ENCODE results near the gene EML3. TPM values are rescaled to one million over a fixed set of nuclear protein-coding genes. Genes with fewer than 3 reads are reported as not detected.

EML3 gene
- total RNA-seq, 1 experiment from 2014 or later = 88.8 TPM

- POLR2A ChIA-PET = interaction anchor here (0.6 to 1.9 kb wide), 4 partner anchors 10 to 430 kb away, joined by 3 to 11 read pairs (median 5); partner anchors contain the start of gene TUT1
- H3K27ac ChIP-seq (ENCODE audit: low read length) = peak within 1 kb of the TSS; percentile 98
- TF ChIP-seq REST (IDR thresholded peaks at IDR 0.05; ENCODE audit: insufficient read depth in 1 of 2, low read depth in 2 of 2, low read length in 1 of 2) = no peak
- TF ChIP-seq POLR2AphosphoS5 (IDR thresholded peaks at IDR 0.05; ENCODE audit: low read depth, low read length) = peak; percentile 89
- no peak for TF ChIP-seq CTCF (IDR thresholded peaks at IDR 0.05)
- peak; percentile 69; the same call in 1 of the 2 replicates for TF ChIP-seq SIN3A (IDR thresholded peaks at IDR 0.05; ENCODE audit: borderline replicate concordance, insufficient read depth, low read depth, low read length)
- no peak for TF ChIP-seq TCF7L2 (IDR thresholded peaks at IDR 0.05; ENCODE audit: low read depth, low read length)
- BruUV-seq (replicated peaks) = no TSS peak
- ATAC-seq = peak; percentile 94
- H3K9me3 ChIP-seq (ENCODE audit: control insufficient read depth, insufficient read depth, low read depth, low read length) = no peaks in the 10 kb centered on the region
- in situ Hi-C loops (cut with HindIII; ENCODE audit: low pct_unique_long_range_greater_than_20kb, low sequenced_read_pairs) = no loop called here
- intact Hi-C loops (cut with micrococcal nuclease; ENCODE audit: unreplicated experiment) = no loop called here
- H3K36me3 ChIP-seq (ENCODE audit: control insufficient read depth, insufficient read depth, low read length) = peaks cover 20% of the 10 kb centered on the region
- peak; percentile 84 for DNase-seq (ENCODE audit: low read depth, low spot score)
- H3K27me3 ChIP-seq (ENCODE audit: control insufficient read depth, insufficient read depth, low read length) = no peaks in the 10 kb centered on the region
- CTCF ChIA-PET = interaction anchor here (1.3 kb wide), 1 partner anchor 10 kb away, joined by 5 read pairs; no protein-coding TSS in a partner anchor
- peak within 1 kb of the TSS; percentile 70 to 76 for H3K4me3 ChIP-seq (ENCODE audit: low read depth in 2 of 2, low read length in 2 of 2)
- peaks cover 26% of the 10 kb centered on the region for H3K4me1 ChIP-seq (ENCODE audit: control insufficient read depth, insufficient read depth, low read length)
These were observed 11.0 kb downstream of the EML3 start, which contains the start of gene MTA2 for GRCh38 chr11:62601372-62602140. Gene MTA2, minus strand, starts transcription at chr11:62601865. Its CDS starts 415 bp downstream, at chr11:62601450.

- BruUV-seq (replicated peaks) = no TSS peak
- ATAC-seq (peak; percentile 31; the same call in 1 of the 2 replicates), DNase-seq (ENCODE audit: low read depth, low spot score) (no peak)
These were observed 11.5 kb downstream of the EML3 start for GRCh38 chr11:62601122-62601371.

More at GRCh38 chr11:62601122-62601371, 11.5 kb downstream of the EML3 start:
- peak overlapping the region; percentile 70 to 76 for H3K4me3 ChIP-seq (ENCODE audit: low read depth in 2 of 2, low read length in 2 of 2)
- CTCF ChIA-PET = interaction anchor here (1.3 kb wide), 1 partner anchor 11 kb away, joined by 5 read pairs; no protein-coding TSS in a partner anchor
- in situ Hi-C loops (cut with HindIII; ENCODE audit: low pct_unique_long_range_greater_than_20kb, low sequenced_read_pairs) (no loop called here), intact Hi-C loops (cut with micrococcal nuclease; ENCODE audit: unreplicated experiment) (no loop called here)
- H3K36me3 ChIP-seq (ENCODE audit: control insufficient read depth, insufficient read depth, low read length) = peaks cover 23% of the 10 kb centered on the region
- TF ChIP-seq REST (IDR thresholded peaks at IDR 0.05; ENCODE audit: insufficient read depth in 1 of 2, low read depth in 2 of 2, low read length in 1 of 2) (no peak), TCF7L2 (IDR thresholded peaks at IDR 0.05; ENCODE audit: low read depth, low read length) (no peak), SIN3A (IDR thresholded peaks at IDR 0.05; ENCODE audit: borderline replicate concordance, insufficient read depth, low read depth, low read length) (no peak), POLR2AphosphoS5 (IDR thresholded peaks at IDR 0.05; ENCODE audit: low read depth, low read length) (no peak), CTCF (IDR thresholded peaks at IDR 0.05) (no peak)
- H3K9me3 ChIP-seq (ENCODE audit: control insufficient read depth, insufficient read depth, low read depth, low read length) = no peaks in the 10 kb centered on the region
- no peaks in the 10 kb centered on the region for H3K27me3 ChIP-seq (ENCODE audit: control insufficient read depth, insufficient read depth, low read length)
- POLR2A ChIA-PET = interaction anchor here (0.6 to 1.9 kb wide), 3 partner anchors 9 to 67 kb away, joined by 3 to 8 read pairs (median 7); partner anchors contain the start of gene TUT1
- H3K4me1 ChIP-seq (ENCODE audit: control insufficient read depth, insufficient read depth, low read length) = peaks cover 26% of the 10 kb centered on the region
- H3K27ac ChIP-seq (ENCODE audit: low read length) = peak overlapping the region; percentile 98
